ENCODE results near the gene SYPL1.

The SYPL1 gene

GRCh38 chr7:106151459-106152312 lies 39.6 kb upstream of the SYPL1 start:
- Histone ChIP-seq H3K4me3 (ENCODE audit: severe bottlenecking) (no peak overlapping the region), H3K4me1 (ENCODE audit: insufficient read depth, poor library complexity, severe bottlenecking) (no peaks in the 10 kb centered on the region), H3K9me3 (ENCODE audit: severe bottlenecking) (no peaks in the 10 kb centered on the region), H3K36me3 (ENCODE audit: low read depth) (no peaks in the 10 kb centered on the region), H3K27me3 (ENCODE audit: insufficient read depth, poor library complexity, severe bottlenecking) (no peaks in the 10 kb centered on the region), H3K27ac (ENCODE audit: poor library complexity, severe bottlenecking) (no peak overlapping the region)
- ATAC-seq (ENCODE audit: low read depth): no peak
- TF ChIP-seq, protein P1, sequence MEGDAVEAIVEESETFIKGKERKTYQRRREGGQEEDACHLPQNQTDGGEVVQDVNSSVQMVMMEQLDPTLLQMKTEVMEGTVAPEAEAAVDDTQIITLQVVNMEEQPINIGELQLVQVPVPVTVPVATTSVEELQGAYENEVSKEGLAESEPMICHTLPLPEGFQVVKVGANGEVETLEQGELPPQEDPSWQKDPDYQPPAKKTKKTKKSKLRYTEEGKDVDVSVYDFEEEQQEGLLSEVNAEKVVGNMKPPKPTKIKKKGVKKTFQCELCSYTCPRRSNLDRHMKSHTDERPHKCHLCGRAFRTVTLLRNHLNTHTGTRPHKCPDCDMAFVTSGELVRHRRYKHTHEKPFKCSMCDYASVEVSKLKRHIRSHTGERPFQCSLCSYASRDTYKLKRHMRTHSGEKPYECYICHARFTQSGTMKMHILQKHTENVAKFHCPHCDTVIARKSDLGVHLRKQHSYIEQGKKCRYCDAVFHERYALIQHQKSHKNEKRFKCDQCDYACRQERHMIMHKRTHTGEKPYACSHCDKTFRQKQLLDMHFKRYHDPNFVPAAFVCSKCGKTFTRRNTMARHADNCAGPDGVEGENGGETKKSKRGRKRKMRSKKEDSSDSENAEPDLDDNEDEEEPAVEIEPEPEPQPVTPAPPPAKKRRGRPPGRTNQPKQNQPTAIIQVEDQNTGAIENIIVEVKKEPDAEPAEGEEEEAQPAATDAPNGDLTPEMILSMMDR (IDR thresholded peaks at IDR 0.05; ENCODE audit: poor library complexity, severe bottlenecking): no peak
- no peak for DNase-seq (ENCODE audit: low spot score)

DNA sequence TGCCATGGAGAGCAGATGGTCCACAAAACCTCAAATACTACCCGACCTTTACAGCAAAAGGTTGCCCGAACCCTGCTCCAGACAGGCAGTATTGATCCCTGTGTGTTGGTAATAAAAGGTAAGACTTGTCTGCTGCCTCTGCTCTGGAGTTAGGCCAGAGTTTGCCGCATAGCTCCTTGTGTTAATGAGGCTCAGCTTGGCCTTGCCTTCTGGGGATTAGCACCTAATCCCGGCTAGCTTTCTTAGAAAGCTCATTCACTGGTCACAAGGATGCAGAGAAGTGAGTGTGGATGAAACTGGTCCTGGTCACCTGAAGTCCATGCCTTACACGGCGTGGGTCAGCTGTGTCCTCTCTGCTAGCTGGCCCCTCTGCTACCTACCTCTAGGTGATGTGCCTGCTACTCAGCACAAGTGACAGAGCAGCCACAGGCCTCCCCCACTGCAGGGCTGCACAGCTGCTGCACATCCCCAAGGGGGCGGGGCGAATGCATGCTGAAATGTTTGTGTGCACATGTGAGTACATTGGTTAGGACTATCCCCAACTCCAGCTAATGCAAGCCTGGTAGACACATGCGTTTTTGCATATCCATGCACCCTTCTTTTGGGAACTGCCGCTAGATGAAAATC lies 31.7 kb upstream of the SYPL1 start:
- no peak for ATAC-seq (ENCODE audit: low read depth)

GRCh38 chr7:106142136-106142535 lies 30.0 kb upstream of the SYPL1 start:
- Histone ChIP-seq H3K27ac (ENCODE audit: poor library complexity, severe bottlenecking) (no peak overlapping the region), H3K9me3 (ENCODE audit: severe bottlenecking) (no peaks in the 10 kb centered on the region), H3K27me3 (ENCODE audit: insufficient read depth, poor library complexity, severe bottlenecking) (no peaks in the 10 kb centered on the region), H3K4me3 (ENCODE audit: severe bottlenecking) (no peak overlapping the region), H3K36me3 (ENCODE audit: low read depth) (no peaks in the 10 kb centered on the region), H3K4me1 (ENCODE audit: insufficient read depth, poor library complexity, severe bottlenecking) (no peaks in the 10 kb centered on the region)
- ATAC-seq (ENCODE audit: low read depth): no peak
- TF ChIP-seq, protein P1 (IDR thresholded peaks at IDR 0.05; ENCODE audit: poor library complexity, severe bottlenecking): no peak
- DNase-seq (ENCODE audit: low spot score): no peak

More for the DNA sequence above, 31.7 kb upstream of the SYPL1 start:
- Histone ChIP-seq H3K27me3 (ENCODE audit: insufficient read depth, poor library complexity, severe bottlenecking) (no peaks in the 10 kb centered on the region), H3K36me3 (ENCODE audit: low read depth) (no peaks in the 10 kb centered on the region), H3K4me3 (ENCODE audit: severe bottlenecking) (no peak overlapping the region), H3K9me3 (ENCODE audit: severe bottlenecking) (no peaks in the 10 kb centered on the region), H3K4me1 (ENCODE audit: insufficient read depth, poor library complexity, severe bottlenecking) (no peaks in the 10 kb centered on the region), H3K27ac (ENCODE audit: poor library complexity, severe bottlenecking) (no peak overlapping the region)
- no peak for DNase-seq (ENCODE audit: low spot score)
- TF ChIP-seq, protein P1 (IDR thresholded peaks at IDR 0.05; ENCODE audit: poor library complexity, severe bottlenecking): no peak

GRCh38 chr7:106140406-106141173 lies 28.5 kb upstream of the SYPL1 start:
- H3K27me3 ChIP-seq (ENCODE audit: insufficient read depth, poor library complexity, severe bottlenecking): no peaks in the 10 kb centered on the region

More at GRCh38 chr7:106140406-106141173, 28.5 kb upstream of the SYPL1 start:
- Histone ChIP-seq H3K27ac (ENCODE audit: poor library complexity, severe bottlenecking) (no peak overlapping the region), H3K4me3 (ENCODE audit: severe bottlenecking) (no peak overlapping the region), H3K4me1 (ENCODE audit: insufficient read depth, poor library complexity, severe bottlenecking) (no peaks in the 10 kb centered on the region), H3K36me3 (ENCODE audit: low read depth) (no peaks in the 10 kb centered on the region), H3K9me3 (ENCODE audit: severe bottlenecking) (no peaks in the 10 kb centered on the region)
- no peak for DNase-seq (ENCODE audit: low spot score)
- TF ChIP-seq, protein P1 (IDR thresholded peaks at IDR 0.05; ENCODE audit: poor library complexity, severe bottlenecking): no peak
- no peak for ATAC-seq (ENCODE audit: low read depth)

Data from RWPE2 (cell line).